ENCODE data around the gene SLC12A3. TPM values are rescaled to one million over a fixed set of nuclear protein-coding genes. Genes with fewer than 3 reads are reported as not detected.
"Not testable (repeated sequence)": the region's sequence is repeated elsewhere in the genome, so short reads cannot be mapped to it uniquely, and the experiment has no call there.

The SLC12A3 gene
- total RNA-seq, 1 experiment from 2014 or later: 0.11 TPM

GRCh38 chr16:56919099-56919800, 54.2 kb downstream of the SLC12A3 start:
- DNase-seq (ENCODE audit: low read depth): no peak

- DNase-seq (ENCODE audit: low read depth): no peak
These were observed 56.6 kb downstream of the SLC12A3 start for GRCh38 chr16:56921571-56921970.

GRCh38 chr16:56923481-56924091, 58.6 kb downstream of the SLC12A3 start:
- DNase-seq (ENCODE audit: low read depth): peak; percentile 16

GRCh38 chr16:56927471-56927870, 62.5 kb downstream of the SLC12A3 start:
- DNase-seq (ENCODE audit: low read depth): no peak

GRCh38 chr16:56929639-56930038, 64.6 kb downstream of the SLC12A3 start:
- DNase-seq (ENCODE audit: low read depth): no peak

DNA sequence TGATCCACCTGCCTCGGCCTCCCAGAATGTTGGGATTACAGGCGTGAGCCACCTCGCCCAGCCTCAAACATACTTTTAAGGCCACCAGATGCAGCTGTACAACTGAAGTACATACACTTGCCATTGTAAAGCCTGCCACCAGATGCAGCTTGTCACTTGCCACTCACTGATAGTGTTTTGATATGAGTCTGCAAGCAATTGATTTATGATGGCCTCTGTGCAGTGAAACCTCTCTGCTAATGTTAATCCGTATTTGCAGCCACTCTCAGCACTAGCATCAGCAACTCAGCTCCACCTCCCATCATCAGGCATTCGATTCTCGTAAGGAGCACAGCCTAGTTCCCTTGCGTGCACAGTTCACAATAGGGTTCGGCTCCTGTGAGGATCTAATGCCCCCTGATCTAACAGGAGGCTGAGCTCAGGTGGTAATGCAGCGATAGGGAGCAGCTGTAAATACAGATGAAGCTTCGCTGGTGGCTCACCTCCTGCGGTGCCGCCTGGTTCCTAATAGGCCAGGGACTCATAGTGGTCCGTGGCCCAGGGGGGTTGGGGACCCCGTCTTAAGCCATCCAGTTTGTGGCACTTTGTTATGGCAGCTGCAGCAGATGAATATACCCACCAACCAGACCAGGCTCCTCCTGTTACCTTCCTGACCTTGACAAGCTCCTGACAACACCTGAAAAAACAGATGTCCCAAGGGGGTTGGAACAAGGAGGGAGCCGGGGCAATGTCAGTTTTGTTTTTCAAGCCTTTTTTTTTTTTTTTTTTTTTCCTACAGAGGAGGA, 65.7 kb downstream of the SLC12A3 start:
- DNase-seq (ENCODE audit: low read depth): no peak

- DNase-seq (ENCODE audit: low read depth): peak; percentile 18
These were observed 66.4 kb downstream of the SLC12A3 start for GRCh38 chr16:56931271-56931891.

DNA sequence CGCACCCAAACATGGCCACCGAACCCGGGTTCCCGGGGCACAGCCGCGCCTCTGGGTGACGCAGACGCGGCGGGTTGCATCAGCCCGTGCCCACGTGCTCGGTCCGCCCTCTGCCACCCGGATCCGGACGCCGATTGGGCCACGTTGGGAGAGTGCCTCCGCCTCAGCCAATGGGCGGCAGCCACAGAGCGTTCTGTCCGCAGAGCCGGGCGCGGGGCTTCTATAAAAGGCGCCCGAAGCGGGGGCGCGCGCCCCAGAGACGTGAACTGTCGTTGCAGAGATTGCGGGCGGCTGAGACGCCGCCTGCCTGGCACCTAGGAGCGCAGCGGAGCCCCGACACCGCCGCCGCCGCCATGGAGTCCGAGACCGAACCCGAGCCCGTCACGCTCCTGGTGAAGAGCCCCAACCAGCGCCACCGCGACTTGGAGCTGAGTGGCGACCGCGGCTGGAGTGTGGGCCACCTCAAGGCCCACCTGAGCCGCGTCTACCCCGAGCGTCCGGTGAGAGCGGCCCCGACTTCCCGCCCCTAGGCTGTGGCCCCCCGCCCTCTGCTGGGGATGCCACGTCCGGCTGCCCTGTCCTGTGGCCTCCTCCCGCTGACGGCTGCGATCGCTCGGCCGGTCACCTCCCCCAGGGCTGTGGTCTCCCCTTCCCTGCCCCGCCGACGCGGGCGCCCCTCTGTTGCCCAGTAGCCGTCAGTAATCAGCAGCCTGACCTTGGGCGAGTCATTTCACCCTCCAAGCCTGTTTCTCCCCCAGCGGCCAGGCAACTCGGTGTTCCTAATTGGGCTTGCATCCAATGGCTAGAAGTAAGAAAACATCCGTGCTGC, 67.1 kb downstream of the SLC12A3 start, which contains the start of gene HERPUD1:
Gene HERPUD1, plus strand, starts transcription at position 251 of the 829 bp plus-strand sequence. Its CDS starts 103 bp downstream, at position 354.
- DNase-seq (ENCODE audit: low read depth): peak; percentile 97

DNA sequence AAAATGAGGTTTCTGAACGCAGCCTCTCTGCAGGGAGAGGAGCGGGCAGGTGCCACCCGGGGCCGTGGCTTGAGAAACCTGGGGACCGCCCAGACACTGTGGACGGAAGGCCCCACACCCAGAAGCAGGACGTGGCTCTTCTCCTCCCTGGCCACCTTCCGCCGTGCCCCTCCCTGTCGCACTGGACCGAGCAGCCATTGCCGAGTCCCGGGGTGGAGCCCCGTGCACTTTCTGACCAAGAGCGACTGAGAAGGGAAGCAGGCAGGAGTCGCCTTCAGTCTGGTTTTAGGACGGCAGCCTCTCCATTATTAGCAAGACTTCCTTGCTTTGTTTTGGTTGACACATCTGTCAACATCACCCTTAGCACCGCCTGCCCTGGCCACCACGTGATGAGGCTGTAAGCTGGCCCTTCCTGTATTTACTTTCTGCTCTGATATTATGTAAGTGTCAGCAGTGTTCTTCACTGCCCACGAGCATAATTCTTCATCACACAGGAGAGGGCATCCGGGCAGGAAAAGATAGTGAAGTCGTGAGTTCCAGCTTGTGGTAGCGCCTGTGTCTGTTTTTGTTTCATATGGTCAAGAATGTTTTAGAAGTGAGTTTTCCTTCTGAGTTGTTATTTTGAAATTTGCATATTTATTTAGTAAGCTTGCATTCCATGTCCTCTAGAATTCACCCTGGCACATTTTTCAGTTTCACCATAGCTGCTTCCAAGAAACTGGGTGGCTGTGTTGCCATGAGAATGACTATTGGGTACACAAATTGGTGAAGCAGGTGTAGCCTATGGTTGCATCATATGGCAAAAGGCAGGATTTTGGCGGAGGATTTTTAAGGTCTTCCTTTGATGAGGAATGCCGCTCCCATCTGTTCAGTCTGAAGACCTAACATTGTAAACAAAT, 68.0 kb downstream of the SLC12A3 start:
- peak; percentile 80 for DNase-seq (ENCODE audit: low read depth)

- DNase-seq (ENCODE audit: low read depth): no peak
These were observed 69.0 kb downstream of the SLC12A3 start for GRCh38 chr16:56933828-56934598.

- DNase-seq (ENCODE audit: low read depth): not testable (repeated sequence)
These were observed 69.7 kb downstream of the SLC12A3 start for GRCh38 chr16:56934599-56935145.

- no peak for DNase-seq (ENCODE audit: low read depth)
These were observed 70.2 kb downstream of the SLC12A3 start for GRCh38 chr16:56935201-56935600.

GRCh38 chr16:56936491-56936890, 71.5 kb downstream of the SLC12A3 start:
- no peak for DNase-seq (ENCODE audit: low read depth)

DNA sequence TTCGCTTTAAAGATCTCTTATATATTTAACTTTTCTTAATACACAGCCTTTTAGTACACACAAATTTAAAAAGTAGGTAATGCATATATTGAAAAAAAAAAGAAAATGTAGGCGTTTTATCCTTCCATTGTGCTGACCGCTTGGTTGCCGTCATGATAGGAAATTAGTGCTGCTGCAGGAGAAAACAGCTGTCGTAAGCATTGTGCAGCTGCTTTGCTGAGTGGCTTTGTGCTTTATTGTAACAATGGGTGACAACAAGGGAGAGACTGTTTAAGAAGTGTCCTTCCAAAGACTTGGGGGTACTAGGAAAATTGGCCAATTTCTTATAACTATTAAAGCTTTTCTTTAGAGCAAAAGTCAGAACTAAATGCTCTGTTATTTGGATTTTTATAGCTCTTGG, 71.9 kb downstream of the SLC12A3 start:
- DNase-seq (ENCODE audit: low read depth): peak; percentile 58

GRCh38 chr16:56938664-56939513, 73.9 kb downstream of the SLC12A3 start:
- peak; percentile 90 for DNase-seq (ENCODE audit: low read depth)

DNA sequence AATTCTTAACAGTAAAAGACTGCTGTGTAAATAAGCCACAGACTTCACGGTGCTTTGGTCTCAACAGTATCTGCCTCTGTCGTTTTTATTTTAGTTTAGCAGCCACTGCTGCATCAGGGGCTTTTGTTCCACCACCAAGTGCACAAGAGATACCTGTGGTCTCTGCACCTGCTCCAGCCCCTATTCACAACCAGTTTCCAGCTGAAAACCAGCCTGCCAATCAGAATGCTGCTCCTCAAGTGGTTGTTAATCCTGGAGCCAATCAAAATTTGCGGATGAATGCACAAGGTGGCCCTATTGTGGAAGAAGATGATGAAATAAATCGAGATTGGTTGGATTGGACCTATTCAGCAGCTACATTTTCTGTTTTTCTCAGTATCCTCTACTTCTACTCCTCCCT, 74.8 kb downstream of the SLC12A3 start:
- DNase-seq (ENCODE audit: low read depth): no peak

GRCh38 chr16:56941092-56941491, 76.1 kb downstream of the SLC12A3 start:
- DNase-seq (ENCODE audit: low read depth): no peak

GRCh38 chr16:56941856-56942331, 76.9 kb downstream of the SLC12A3 start:
- no peak for DNase-seq (ENCODE audit: low read depth)
